Chondrocyte (in vitro differentiated cells): ENCODE measurements around the gene OR10D3. TPM values are rescaled to one million over a fixed set of nuclear protein-coding genes. Genes with fewer than 3 reads are reported as not detected.
"Not testable (repeated sequence)": the region's sequence is repeated elsewhere in the genome, so short reads cannot be mapped to it uniquely, and the experiment has no call there.

Experiments
- DNase-seq: peaks from one replicate; pipeline ENCODE4 v3.0.0; 2021; ENCODE audit warnings: mixed read lengths, low spot score
- H3K27ac Mint-ChIP-seq: one replicate; pipeline ENCODE4 v1.8.0; 2021; ENCODE audit warnings: mild to moderate bottlenecking, moderate library complexity, mixed read lengths; ENCODE audit not compliant: unreplicated experiment
- H3K27me3 Mint-ChIP-seq: 2 replicates; pipeline ENCODE4 v1.8.0; 2021; ENCODE audit warnings: low read depth, mixed read lengths
- H3K36me3 Mint-ChIP-seq: 2 replicates; pipeline ENCODE4 v1.8.0; 2021; ENCODE audit warnings: low read depth, mixed read lengths
- H3K4me1 Mint-ChIP-seq: 2 replicates; pipeline ENCODE4 v1.8.0; 2021; ENCODE audit warnings: low read depth, mild to moderate bottlenecking, mixed read lengths
- H3K4me3 Mint-ChIP-seq: one replicate; pipeline ENCODE4 v1.8.0; 2021; ENCODE audit warnings: mild to moderate bottlenecking, moderate library complexity, mixed read lengths; ENCODE audit not compliant: unreplicated experiment
- H3K9me3 Mint-ChIP-seq: 2 replicates; pipeline ENCODE4 v1.8.0; 2021; ENCODE audit warnings: low read depth, mixed read lengths
- CTCF ChIP-seq: fragments of 200-600 bp; sonication (generic); IDR thresholded peaks from 2 replicates; pipeline ENCODE4 v1.5.0; 2021; ENCODE audit warnings: antibody characterized with exemption, mild to moderate bottlenecking, moderate library complexity
- total RNA-seq: library from RNA; stranded (reverse); gene quantifications from 3 replicates; pipeline ENCODE4 v1.2.1, GENCODE V29; 2021

OR10D3 gene
- total RNA-seq, 1 donor from 2014 or later: not detected

- H3K27me3 Mint-ChIP-seq: peaks cover 30% of the 10 kb centered on the region
- H3K4me3 Mint-ChIP-seq: no peak overlapping the region
- DNase-seq: no peak
- peaks cover 1% of the 10 kb centered on the region for H3K36me3 Mint-ChIP-seq
- no peak overlapping the region for H3K27ac Mint-ChIP-seq
- no peak for TF ChIP-seq CTCF
- H3K9me3 Mint-ChIP-seq: peaks cover 6% of the 10 kb centered on the region
- no peaks in the 10 kb centered on the region for H3K4me1 Mint-ChIP-seq
Observed at GRCh38 chr11:124153821-124154220, 29.3 kb upstream of the OR10D3 start.

- no peak overlapping the region for H3K4me3 Mint-ChIP-seq
- no peaks in the 10 kb centered on the region for H3K4me1 Mint-ChIP-seq
- no peaks in the 10 kb centered on the region for H3K36me3 Mint-ChIP-seq
- peaks cover 35% of the 10 kb centered on the region for H3K27me3 Mint-ChIP-seq
- H3K9me3 Mint-ChIP-seq: no peaks in the 10 kb centered on the region
- DNase-seq: no peak
- no peak for TF ChIP-seq CTCF
- no peak overlapping the region for H3K27ac Mint-ChIP-seq
Observed at GRCh38 chr11:124159481-124159880, 23.7 kb upstream of the OR10D3 start.

DNA sequence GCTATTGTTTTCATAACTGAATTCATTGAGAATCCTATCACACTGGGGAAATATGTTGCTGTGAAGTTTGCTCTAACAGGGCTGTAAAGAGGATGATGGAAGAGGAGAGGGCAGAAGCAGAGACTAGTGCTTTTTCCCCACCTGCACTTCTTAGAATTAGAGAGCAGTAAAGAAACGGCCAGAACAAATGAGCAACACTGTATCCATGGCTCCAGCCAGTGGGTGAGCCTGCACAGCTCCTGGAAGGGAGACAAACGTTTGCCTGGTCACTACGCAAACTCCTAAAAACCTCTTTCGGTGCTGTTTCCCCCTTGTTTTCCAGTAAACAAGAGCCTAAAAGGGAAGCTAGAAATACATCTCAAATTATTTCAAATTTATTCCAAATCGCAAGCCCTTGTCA is 22.2 kb upstream of the OR10D3 start:
- peaks cover 26% of the 10 kb centered on the region for H3K27me3 Mint-ChIP-seq
- no peak overlapping the region for H3K4me3 Mint-ChIP-seq
- no peaks in the 10 kb centered on the region for H3K4me1 Mint-ChIP-seq
- no peaks in the 10 kb centered on the region for H3K36me3 Mint-ChIP-seq
- TF ChIP-seq CTCF: no peak
- DNase-seq: no peak
- H3K27ac Mint-ChIP-seq: no peak overlapping the region
- H3K9me3 Mint-ChIP-seq: no peaks in the 10 kb centered on the region

- peaks cover 9% of the 10 kb centered on the region for H3K27me3 Mint-ChIP-seq
- no peaks in the 10 kb centered on the region for H3K36me3 Mint-ChIP-seq
- H3K27ac Mint-ChIP-seq: no peak overlapping the region
- no peak for DNase-seq
- no peak for TF ChIP-seq CTCF
- no peaks in the 10 kb centered on the region for H3K4me1 Mint-ChIP-seq
- H3K9me3 Mint-ChIP-seq: no peaks in the 10 kb centered on the region
- H3K4me3 Mint-ChIP-seq: no peak overlapping the region
Observed at GRCh38 chr11:124167826-124168231, 15.3 kb upstream of the OR10D3 start.

DNA sequence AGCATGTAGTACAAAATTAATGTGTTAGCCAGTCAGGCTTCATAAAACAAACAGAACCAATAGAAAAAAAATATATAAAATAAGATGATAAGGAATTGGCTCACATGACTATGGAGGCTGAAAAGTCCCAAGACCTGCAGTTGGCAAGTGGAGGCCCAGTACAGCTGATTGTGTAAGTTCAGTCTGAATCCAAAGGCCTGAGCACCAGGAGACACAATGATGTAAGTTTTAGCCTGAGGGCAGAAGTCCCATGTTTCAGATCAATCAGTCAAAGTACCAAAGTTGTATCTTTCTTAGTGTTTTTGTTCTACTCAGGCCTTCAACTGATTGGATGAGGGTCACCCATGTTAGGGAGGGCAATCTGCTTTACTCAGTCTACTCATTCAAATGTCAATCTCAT is 14.3 kb upstream of the OR10D3 start:
- no peak overlapping the region for H3K4me3 Mint-ChIP-seq
- H3K4me1 Mint-ChIP-seq: no peaks in the 10 kb centered on the region
- DNase-seq: no peak
- TF ChIP-seq CTCF: no peak
- H3K27me3 Mint-ChIP-seq: peaks cover 5% of the 10 kb centered on the region
- H3K9me3 Mint-ChIP-seq: no peaks in the 10 kb centered on the region
- H3K36me3 Mint-ChIP-seq: no peaks in the 10 kb centered on the region
- H3K27ac Mint-ChIP-seq: no peak overlapping the region

GRCh38 chr11:124170315-124170714 is 12.8 kb upstream of the OR10D3 start:
- H3K36me3 Mint-ChIP-seq, DNase-seq, H3K27me3 Mint-ChIP-seq, H3K4me1 Mint-ChIP-seq, H3K27ac Mint-ChIP-seq, H3K9me3 Mint-ChIP-seq, H3K4me3 Mint-ChIP-seq: not testable (repeated sequence)
